PC-9 (cell line): Measurements from ENCODE around the gene MTA3. TPM values are rescaled to one million over a fixed set of nuclear protein-coding genes. Genes with fewer than 3 reads are reported as not detected.

Experiments
- BruUV-seq: library from RNA; stranded (reverse); fragments of 400-500 nt; replicated peaks from 2 replicates; lab custom pipeline; 2021; lab: Mats Ljungman, UMichigan
- CTCF ChIA-PET: fragments of 300-600 bp; sonication (Branson Sonifier 250); formaldehyde crosslinking; loops from one replicate; lab custom pipeline; 2022; ENCODE audit warnings: antibody characterized with exemption; lab: Charles Lee
- POLR2A ChIA-PET: fragments of 300-600 bp; sonication (Branson Sonifier 250); formaldehyde crosslinking; loops from one replicate; lab custom pipeline; 2022; ENCODE audit warnings: antibody characterized with exemption; ENCODE audit not compliant: unreplicated experiment; lab: Charles Lee
- DNase-seq, 2 experiments: peaks; one replicate each; pipeline versions ENCODE4 v3.0.0 to v3.0.0-alpha.2; 2015 to 2022; ENCODE audit warnings: mixed read lengths in 1 of 2
- H2AFZ ChIP-seq: fragments of 200-600 bp; sonication (generic); 2 replicates; pipeline ENCODE4 v1.8.1; 2017; ENCODE audit warnings: antibody characterized with exemption
- H3F3A ChIP-seq: fragments of 200-600 bp; sonication (generic); 2 replicates; pipeline ENCODE4 v1.8.1; 2017; ENCODE audit warnings: antibody characterized with exemption, mild to moderate bottlenecking, low read depth; ENCODE audit not compliant: insufficient read depth
- H3K27ac ChIP-seq: fragments of 200-600 bp; sonication (generic); 2 replicates; pipeline ENCODE4 v1.6.1; 2016; ENCODE audit warnings: mixed run types
- H3K27me3 ChIP-seq: fragments of 200-600 bp; sonication (generic); 2 replicates; pipeline ENCODE4 v1.6.1; 2016; ENCODE audit warnings: low read depth, mixed run types; ENCODE audit not compliant: insufficient read depth
- H3K36me3 ChIP-seq: fragments of 200-600 bp; sonication (generic); 2 replicates; pipeline ENCODE4 v1.6.1; 2016; ENCODE audit warnings: low read depth, mixed run types
- H3K4me1 ChIP-seq: fragments of 200-600 bp; sonication (generic); replicated peaks from 2 replicates; pipeline ENCODE4 v1.6.1; 2016; ENCODE audit warnings: mixed run types; ENCODE audit not compliant: insufficient read depth
- H3K4me2 ChIP-seq: fragments of 200-600 bp; sonication (generic); 2 replicates; pipeline ENCODE4 v1.6.1; 2017; ENCODE audit warnings: mixed run types
- H3K4me3 ChIP-seq: fragments of 200-600 bp; sonication (generic); 2 replicates; pipeline ENCODE4 v1.6.1; 2016; ENCODE audit warnings: mixed run types
- H3K79me2 ChIP-seq: fragments of 200-600 bp; sonication (generic); 2 replicates; pipeline ENCODE4 v1.6.1; 2017; ENCODE audit warnings: low read depth, mixed run types
- H3K9me2 ChIP-seq: fragments of 200-600 bp; sonication (generic); 2 replicates; pipeline ENCODE4 v1.8.1; 2017; ENCODE audit warnings: mild to moderate bottlenecking; ENCODE audit not compliant: insufficient read depth
- H3K9me3 ChIP-seq: fragments of 200-600 bp; sonication (generic); 2 replicates; pipeline ENCODE4 v1.8.1; 2016; ENCODE audit warnings: low read depth; ENCODE audit not compliant: insufficient read depth
- H4K20me1 ChIP-seq: fragments of 200-600 bp; sonication (generic); 2 replicates; pipeline ENCODE4 v1.8.1; 2017; ENCODE audit not compliant: insufficient read depth
- CTCF ChIP-seq: fragments of 200-600 bp; sonication (generic); conservative IDR thresholded peaks from 2 replicates; pipeline ENCODE4 v1.6.1; 2017; ENCODE audit warnings: mixed run types, antibody characterized with exemption, mild to moderate bottlenecking, moderate library complexity
- EZH2 ChIP-seq: fragments of 200-600 bp; sonication (generic); IDR thresholded peaks from 2 replicates; pipeline ENCODE4 v1.8.0; 2017; ENCODE audit warnings: antibody characterized with exemption, low read depth
- intact Hi-C: fragments of 100-400 bp; cut with micrococcal nuclease; formaldehyde crosslinking; loops from one replicate; pipeline ENCODE4 v1.10.0; 2022; ENCODE audit not compliant: unreplicated experiment
- total RNA-seq: library from RNA; stranded (reverse); gene quantifications from 2 replicates; pipeline ENCODE4 v1.2.3, GENCODE V29; 2021

The MTA3 gene
- total RNA-seq, 1 experiment from 2014 or later: 89.8 TPM

- H3K79me2 ChIP-seq: no peaks in the 10 kb centered on the region
- no peaks in the 10 kb centered on the region for H3K27me3 ChIP-seq
- no peak for TF ChIP-seq EZH2
- no peak for TF ChIP-seq CTCF
- no peak for DNase-seq
- peaks cover 37% of the 10 kb centered on the region for H3K36me3 ChIP-seq
- H3K27ac ChIP-seq: no peak overlapping the region
- BruUV-seq: no TSS peak
- POLR2A ChIA-PET: no interaction called here
- CTCF ChIA-PET: interaction anchor here (0.6 kb wide), 1 partner anchor 870 kb away, joined by 7 read pairs; no protein-coding TSS in a partner anchor
- no peak overlapping the region for H3K4me3 ChIP-seq
- H2AFZ ChIP-seq: no peak overlapping the region
- H3K9me3 ChIP-seq: no peaks in the 10 kb centered on the region
- H3K4me1 ChIP-seq: no peaks in the 10 kb centered on the region
- H3F3A ChIP-seq: peaks cover 6% of the 10 kb centered on the region; the same call in 1 of the 2 replicates
- H3K9me2 ChIP-seq: no peaks in the 10 kb centered on the region
- no peaks in the 10 kb centered on the region for H4K20me1 ChIP-seq
- intact Hi-C loops: no loop called here
- H3K4me2 ChIP-seq: no peak overlapping the region
These were observed 138.4 kb downstream of the MTA3 start for GRCh38 chr2:42706836-42707235.

- no peak overlapping the region for H2AFZ ChIP-seq
- H4K20me1 ChIP-seq: no peaks in the 10 kb centered on the region
- H3K9me3 ChIP-seq: no peaks in the 10 kb centered on the region
- no peak overlapping the region for H3K4me2 ChIP-seq
- peaks cover 6% of the 10 kb centered on the region; the same call in 1 of the 2 replicates for H3F3A ChIP-seq
- peaks cover 32% of the 10 kb centered on the region for H3K36me3 ChIP-seq
- H3K4me3 ChIP-seq: no peak overlapping the region
- POLR2A ChIA-PET: no interaction called here
- intact Hi-C loops: no loop called here
- BruUV-seq: no TSS peak
- H3K27ac ChIP-seq: no peak overlapping the region
- no peaks in the 10 kb centered on the region for H3K9me2 ChIP-seq
- H3K4me1 ChIP-seq: no peaks in the 10 kb centered on the region
- H3K27me3 ChIP-seq: no peaks in the 10 kb centered on the region
- CTCF ChIA-PET: no interaction called here
- H3K79me2 ChIP-seq: no peaks in the 10 kb centered on the region
- no peak for TF ChIP-seq CTCF
- no peak for TF ChIP-seq EZH2
- no peak for DNase-seq
These were observed 139.7 kb downstream of the MTA3 start for GRCh38 chr2:42708179-42708578.

- no TSS peak for BruUV-seq
- no peaks in the 10 kb centered on the region for H4K20me1 ChIP-seq
- H3K79me2 ChIP-seq: no peaks in the 10 kb centered on the region
- H3K36me3 ChIP-seq: peaks cover 22% of the 10 kb centered on the region
- H3K4me2 ChIP-seq: no peak overlapping the region
- H3K4me1 ChIP-seq: no peaks in the 10 kb centered on the region
- H2AFZ ChIP-seq: no peak overlapping the region
- H3F3A ChIP-seq: peaks cover 5% of the 10 kb centered on the region; the same call in 1 of the 2 replicates
- ChIA-PET CTCF (interaction anchor here (0.7 kb wide), 1 partner anchor 12 kb away, joined by 3 read pairs; no protein-coding TSS in a partner anchor), POLR2A (no interaction called here)
- H3K27ac ChIP-seq: no peak overlapping the region
- H3K9me3 ChIP-seq: no peaks in the 10 kb centered on the region
- H3K27me3 ChIP-seq: no peaks in the 10 kb centered on the region
- no peaks in the 10 kb centered on the region for H3K9me2 ChIP-seq
- intact Hi-C loops: no loop called here
- H3K4me3 ChIP-seq: no peak overlapping the region
- no peak for DNase-seq
- TF ChIP-seq CTCF: no peak
These were observed 143.5 kb downstream of the MTA3 start for GRCh38 chr2:42711896-42712295.
